H1 (cell line): ENCODE measurements around the gene HAUS2.

Source experiments
- BRCA1 ChIP-seq: IDR thresholded peaks from 2 replicates; pipeline ENCODE4 v1.6.1; 2012; ENCODE audit warnings: low read depth, low read length, improper control_type of control experiment
- CBX5 ChIP-seq: fragments of 300-800, 300-1000 bp; sonication (generic); IDR thresholded peaks from 2 replicates; pipeline ENCODE4 v1.7.1; 2016; ENCODE audit warnings: antibody characterized with exemption, low read length, low read depth
- EP300 ChIP-seq, 2 experiments: IDR thresholded peaks; 1 replicate in 1 of 2; 2 replicates in 1 of 2; pipeline ENCODE4 v1.6.1; 2011 to 2012; ENCODE audit warnings: low read depth in 2 of 2, low read length in 2 of 2, mild to moderate bottlenecking in 2 of 2, borderline replicate concordance in 1 of 2, inconsistent platforms in 1 of 2, moderate library complexity in 1 of 2
- EZH2 ChIP-seq: fragments of 200-600 bp; sonication (generic); IDR thresholded peaks from 2 replicates; pipeline ENCODE4 v1.7.1; 2012; ENCODE audit warnings: low read depth, mild to moderate bottlenecking, moderate library complexity, low read length, inconsistent platforms; ENCODE audit not compliant: severe bottlenecking
- GTF2F1 ChIP-seq: IDR thresholded peaks from 2 replicates; pipeline ENCODE4 v1.6.1; 2012; ENCODE audit warnings: low read depth, low read length, improper control_type of control experiment, borderline replicate concordance
- JUND ChIP-seq: IDR thresholded peaks from 2 replicates; pipeline ENCODE4 v1.6.1; 2011; ENCODE audit warnings: mild to moderate bottlenecking, improper control_type of control experiment, low read length
- RAD21 ChIP-seq, 2 experiments: IDR thresholded peaks in 1 of 2; conservative IDR thresholded peaks in 1 of 2; 2 replicates each; pipeline ENCODE4 v1.6.1; 2011; ENCODE audit warnings: low read depth in 2 of 2, low read length in 2 of 2, improper control_type of control experiment in 1 of 2, inconsistent platforms in 1 of 2, mild to moderate bottlenecking in 1 of 2, moderate library complexity in 1 of 2
- SRF ChIP-seq: IDR thresholded peaks from 2 replicates; pipeline ENCODE4 v1.6.1; 2011; ENCODE audit warnings: mild to moderate bottlenecking, low read depth, low read length, moderate library complexity
- ZNF274 ChIP-seq: IDR thresholded peaks from 2 replicates; pipeline ENCODE4 v1.7.0; 2012; ENCODE audit warnings: low read length, borderline replicate concordance; ENCODE audit errors: extremely low read depth
- TF ChIP-seq, protein P1 (sequence below): IDR thresholded peaks from 2 replicates; pipeline ENCODE4 v1.6.1; 2012; ENCODE audit warnings: inconsistent platforms

DNA sequence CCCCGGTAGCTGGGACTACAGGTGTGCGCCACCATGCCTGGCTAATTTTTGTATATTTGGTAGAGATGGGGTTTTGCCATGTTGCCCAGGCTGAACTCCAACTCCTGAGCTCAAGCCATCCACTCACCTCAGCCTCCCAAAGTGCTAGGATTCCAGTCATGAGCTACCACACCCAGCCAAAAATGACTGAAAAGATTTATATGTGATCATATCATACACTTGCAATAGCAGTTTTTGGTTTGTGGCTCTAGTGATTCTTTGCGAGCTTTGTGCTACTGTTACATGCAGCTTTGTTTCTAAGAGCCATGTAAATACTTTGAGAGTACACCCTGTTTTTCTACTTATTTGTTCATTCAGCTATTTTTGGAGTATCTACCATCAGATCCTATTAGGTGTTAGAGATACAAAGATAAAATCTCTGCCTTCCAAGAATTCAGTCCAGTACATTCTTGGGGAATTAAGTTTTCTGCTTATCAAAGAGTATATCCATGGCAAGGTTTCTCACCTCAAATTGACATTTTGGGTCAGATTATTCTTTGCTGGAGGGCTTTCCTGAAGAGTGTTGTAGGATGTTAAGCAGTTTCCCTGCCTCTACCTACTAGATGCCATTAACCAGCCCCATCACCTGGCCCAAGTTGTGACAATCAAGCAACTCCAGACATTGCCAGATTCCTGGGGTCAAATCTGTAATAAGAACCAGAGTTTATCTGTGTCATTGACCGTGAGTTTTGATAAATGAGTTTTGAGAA is 38.2 kb upstream of the HAUS2 start:
- TF ChIP-seq EZH2: no peak
- TF ChIP-seq SRF: no peak
- TF ChIP-seq, protein P1, sequence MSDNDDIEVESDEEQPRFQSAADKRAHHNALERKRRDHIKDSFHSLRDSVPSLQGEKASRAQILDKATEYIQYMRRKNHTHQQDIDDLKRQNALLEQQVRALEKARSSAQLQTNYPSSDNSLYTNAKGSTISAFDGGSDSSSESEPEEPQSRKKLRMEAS: no peak
- TF ChIP-seq BRCA1: no peak
- no peak for TF ChIP-seq RAD21 (IDR thresholded peaks at IDR 0.05 in 1 of 2, conservative IDR thresholded peaks at IDR 0.05 in 1 of 2; ENCODE audit: low read depth in 2 of 2, low read length in 2 of 2)
- TF ChIP-seq ZNF274: no peak
- TF ChIP-seq CBX5: no peak
- no peak for TF ChIP-seq EP300 (IDR thresholded peaks at IDR 0.05; ENCODE audit: borderline replicate concordance in 1 of 2, low read depth in 2 of 2, low read length in 2 of 2)
- no peak for TF ChIP-seq GTF2F1
- TF ChIP-seq JUND: no peak
